Fibroblast of mammary gland (primary cell): ENCODE results near the gene PARD3B.

Experiments
- DNase-seq: peaks from one replicate; pipeline ENCODE4 v3.0.0-alpha.2; 2010; ENCODE audit warnings: low read depth
- H3K4me3 ChIP-seq: 2 replicates; pipeline ENCODE4 v1.5.1; 2011; ENCODE audit warnings: low read depth, mild to moderate bottlenecking, low read length, moderate library complexity; ENCODE audit not compliant: control insufficient read depth
- CTCF ChIP-seq: conservative IDR thresholded peaks from 2 replicates; pipeline ENCODE4 v1.5.1; 2011; ENCODE audit warnings: low read depth, low read length, inconsistent platforms; ENCODE audit not compliant: control insufficient read depth, insufficient read depth

The PARD3B gene

GRCh38 chr2:205128726-205129125, 583.5 kb downstream of the PARD3B start:
- H3K4me3 ChIP-seq = no peak overlapping the region
- TF ChIP-seq CTCF = no peak
- DNase-seq = no peak

GRCh38 chr2:205129531-205129930, 584.3 kb downstream of the PARD3B start:
- H3K4me3 ChIP-seq = no peak overlapping the region
- DNase-seq = no peak
- TF ChIP-seq CTCF = no peak

- DNase-seq = no peak
- no peak for TF ChIP-seq CTCF
- H3K4me3 ChIP-seq = no peak overlapping the region
These were observed 585.0 kb downstream of the PARD3B start for GRCh38 chr2:205130111-205130829.

GRCh38 chr2:205133544-205133943, 588.3 kb downstream of the PARD3B start:
- no peak for TF ChIP-seq CTCF
- peak; percentile 4 for DNase-seq

GRCh38 chr2:205138735-205139134, 593.5 kb downstream of the PARD3B start:
- no peak for TF ChIP-seq CTCF
- no peak for DNase-seq
- H3K4me3 ChIP-seq = no peak overlapping the region

More at GRCh38 chr2:205133544-205133943, 588.3 kb downstream of the PARD3B start:
- H3K4me3 ChIP-seq = no peak overlapping the region

- H3K4me3 ChIP-seq = no peak overlapping the region
- DNase-seq = no peak
- TF ChIP-seq CTCF = no peak
These were observed 594.7 kb downstream of the PARD3B start for GRCh38 chr2:205139822-205140463.
